GM18517 (cell line): Measurements from ENCODE around the gene ANKRD12.

Source experiments
- ATAC-seq: cut with Tn5 transposase; IDR thresholded peaks from one replicate; pipeline ENCODE4 v1.9.1; 2021; ENCODE audit warnings: mild to moderate bottlenecking, moderate library complexity; ENCODE audit not compliant: unreplicated experiment

ANKRD12 gene

GRCh38 chr18:9178557-9178956, 42.0 kb downstream of the ANKRD12 start:
- no peak for ATAC-seq

GRCh38 chr18:9181275-9181674, 44.7 kb downstream of the ANKRD12 start:
- ATAC-seq = no peak

- no peak for ATAC-seq
Observed at GRCh38 chr18:9182852-9183399, 46.3 kb downstream of the ANKRD12 start.

- no peak for ATAC-seq
Observed at GRCh38 chr18:9184998-9185613, 48.5 kb downstream of the ANKRD12 start.

GRCh38 chr18:9188359-9189231, 52.0 kb downstream of the ANKRD12 start:
- no peak for ATAC-seq

GRCh38 chr18:9189491-9189890, 52.9 kb downstream of the ANKRD12 start:
- ATAC-seq = no peak

GRCh38 chr18:9191658-9192256, 55.2 kb downstream of the ANKRD12 start:
- ATAC-seq = no peak

GRCh38 chr18:9193031-9193430, 56.5 kb downstream of the ANKRD12 start:
- no peak for ATAC-seq

GRCh38 chr18:9196568-9196967, 60.0 kb downstream of the ANKRD12 start:
- no peak for ATAC-seq

GRCh38 chr18:9199681-9200080, 63.1 kb downstream of the ANKRD12 start:
- no peak for ATAC-seq

- no peak for ATAC-seq
Observed at GRCh38 chr18:9201224-9201623, 64.6 kb downstream of the ANKRD12 start.

GRCh38 chr18:9204659-9205058, 68.1 kb downstream of the ANKRD12 start:
- no peak for ATAC-seq

GRCh38 chr18:9206421-9206820, 69.8 kb downstream of the ANKRD12 start:
- no peak for ATAC-seq

- no peak for ATAC-seq
Observed at GRCh38 chr18:9209279-9209678, 72.7 kb downstream of the ANKRD12 start.

- no peak for ATAC-seq
Observed at GRCh38 chr18:9210966-9211365, 74.4 kb downstream of the ANKRD12 start.

- no peak for ATAC-seq
Observed at GRCh38 chr18:9211955-9212354, 75.4 kb downstream of the ANKRD12 start.

GRCh38 chr18:9215221-9215933, 78.8 kb downstream of the ANKRD12 start:
- ATAC-seq = no peak

GRCh38 chr18:9216459-9216858, 79.9 kb downstream of the ANKRD12 start:
- no peak for ATAC-seq

GRCh38 chr18:9217743-9218451, 81.3 kb downstream of the ANKRD12 start:
- no peak for ATAC-seq

- no peak for ATAC-seq
Observed at GRCh38 chr18:9221040-9221439, 84.5 kb downstream of the ANKRD12 start.
